Lower lobe of right lung (tissue), 2 donors: ENCODE measurements around the gene PDXDC1. TPM values are rescaled to one million over a fixed set of nuclear protein-coding genes. Genes with fewer than 3 reads are reported as not detected.
"Not testable (repeated sequence)": the region's sequence is repeated elsewhere in the genome, so short reads cannot be mapped to it uniquely, and the experiment has no call there.

Experiments
- ATAC-seq, 2 donors: fragments of 200-7000 bp; cut with Tn5 transposase; one replicate each; pipeline ENCODE4 v1.9.1; 2020 to 2022; ENCODE audit warnings: mild to moderate bottlenecking in 2 of 2, moderate library complexity in 2 of 2
- DNase-seq: peaks from one replicate; pipeline ENCODE4 v3.0.0-alpha.2; 2020
- H3K27ac ChIP-seq: fragments of 200-600 bp; one replicate; pipeline ENCODE4 v1.8.0; 2022
- H3K27me3 ChIP-seq: fragments of 200-600 bp; one replicate; pipeline ENCODE4 v1.8.0; 2022; ENCODE audit warnings: low read depth
- H3K36me3 ChIP-seq: fragments of 200-600 bp; one replicate; pipeline ENCODE4 v1.8.0; 2022; ENCODE audit warnings: mild to moderate bottlenecking
- H3K4me1 ChIP-seq: fragments of 200-600 bp; one replicate; pipeline ENCODE4 v1.8.0; 2022
- H3K4me3 ChIP-seq: fragments of 200-600 bp; one replicate; pipeline ENCODE4 v1.8.0; 2022; ENCODE audit warnings: mild to moderate bottlenecking
- H3K9me3 ChIP-seq: fragments of 200-600 bp; one replicate; pipeline ENCODE4 v1.8.0; 2022
- CTCF ChIP-seq: fragments of 200-600 bp; IDR thresholded peaks from one replicate; pipeline ENCODE4 v1.8.0; 2022; ENCODE audit warnings: antibody characterized with exemption, mild to moderate bottlenecking
- intact Hi-C: fragments of 100-400 bp; cut with DNase I; formaldehyde crosslinking; loops from one replicate; pipeline ENCODE4 v1.11.0; 2022
- total RNA-seq: library from RNA; stranded (reverse); fragmentation: NEBNext Ultra II Directional; extraction: Animal tissue kit (Norgen Biotek cat#: 25700); gene quantifications from one replicate; pipeline ENCODE4 v1.2.1, GENCODE V29; 2021
- donor health status: DM: no; HTN: yes; CAD: no; lungs with severe emphysema.

PDXDC1 gene
- total RNA-seq, 1 donor from 2014 or later: 103 TPM

- TF ChIP-seq CTCF: no peak
- Histone ChIP-seq H3K36me3 (peaks cover 14% of the 10 kb centered on the region), H3K4me3 (peak overlapping the region; percentile 97), H3K27ac (peak overlapping the region; percentile 88), H3K4me1 (peaks cover 26% of the 10 kb centered on the region), H3K9me3 (no peaks in the 10 kb centered on the region), H3K27me3 (no peaks in the 10 kb centered on the region)
- intact Hi-C loops: no loop called here
- ATAC-seq (no peak), DNase-seq (no peak)
Observed at GRCh38 chr16:15054357-15055140, 79.7 kb downstream of the PDXDC1 start.

- Histone ChIP-seq H3K4me1 (peaks cover 26% of the 10 kb centered on the region), H3K36me3 (peaks cover 23% of the 10 kb centered on the region), H3K27me3 (no peaks in the 10 kb centered on the region), H3K9me3 (no peaks in the 10 kb centered on the region), H3K4me3 (peak overlapping the region; percentile 97), H3K27ac (peak overlapping the region; percentile 88)
- TF ChIP-seq CTCF: peak; percentile 11
- ATAC-seq: peak; percentile 45 to 52
- DNase-seq: peak; percentile 71
- intact Hi-C loops: no loop called here
Observed at GRCh38 chr16:15055141-15056053, 80.6 kb downstream of the PDXDC1 start.

GRCh38 chr16:15057681-15058417 is 83.0 kb downstream of the PDXDC1 start:
- ATAC-seq: no peak
- Histone ChIP-seq H3K4me1 (peaks cover 19% of the 10 kb centered on the region), H3K27ac (no peak overlapping the region), H3K9me3 (no peaks in the 10 kb centered on the region), H3K27me3 (no peaks in the 10 kb centered on the region), H3K36me3 (peaks cover 47% of the 10 kb centered on the region), H3K4me3 (no peak overlapping the region)
- intact Hi-C loops: no loop called here
- no peak for DNase-seq
- no peak for TF ChIP-seq CTCF

GRCh38 chr16:15059324-15059723 is 84.5 kb downstream of the PDXDC1 start:
- peaks cover 13% of the 10 kb centered on the region for H3K4me1 ChIP-seq
- TF ChIP-seq CTCF: no peak
- H3K4me3 ChIP-seq: no peak overlapping the region
- ATAC-seq (no peak), DNase-seq (no peak)
- no peaks in the 10 kb centered on the region for H3K27me3 ChIP-seq
- intact Hi-C loops: no loop called here
- H3K9me3 ChIP-seq: no peaks in the 10 kb centered on the region
- no peak overlapping the region for H3K27ac ChIP-seq
- H3K36me3 ChIP-seq: peaks cover 62% of the 10 kb centered on the region

GRCh38 chr16:15062085-15062810 is 87.4 kb downstream of the PDXDC1 start:
- H3K9me3 ChIP-seq, H3K27me3 ChIP-seq, H3K4me1 ChIP-seq, DNase-seq, ATAC-seq, intact Hi-C loops, H3K4me3 ChIP-seq, H3K27ac ChIP-seq: not testable (repeated sequence)
- H3K36me3 ChIP-seq: peaks cover 82% of the 10 kb centered on the region

GRCh38 chr16:15065961-15066360 is 91.1 kb downstream of the PDXDC1 start:
- DNase-seq, ATAC-seq, H3K27me3 ChIP-seq, H3K27ac ChIP-seq, intact Hi-C loops, H3K9me3 ChIP-seq, H3K4me3 ChIP-seq, H3K4me1 ChIP-seq: not testable (repeated sequence)
- H3K36me3 ChIP-seq: peaks cover 86% of the 10 kb centered on the region

- ATAC-seq, H3K27me3 ChIP-seq, DNase-seq, H3K4me3 ChIP-seq, H3K27ac ChIP-seq, H3K4me1 ChIP-seq, intact Hi-C loops, H3K9me3 ChIP-seq: not testable (repeated sequence)
- H3K36me3 ChIP-seq: peaks cover 84% of the 10 kb centered on the region
Observed at GRCh38 chr16:15066690-15067089, 91.9 kb downstream of the PDXDC1 start.

GRCh38 chr16:15071013-15071412 is 96.2 kb downstream of the PDXDC1 start:
- H3K4me1 ChIP-seq, DNase-seq, ATAC-seq, intact Hi-C loops, H3K27ac ChIP-seq, H3K9me3 ChIP-seq, H3K4me3 ChIP-seq, H3K27me3 ChIP-seq: not testable (repeated sequence)
- H3K36me3 ChIP-seq: peaks cover 81% of the 10 kb centered on the region
